ENCODE measurements around the gene MACC1.
"Not testable (repeated sequence)": the region's sequence is repeated elsewhere in the genome, so short reads cannot be mapped to it uniquely, and the experiment has no call there.

MACC1 gene

GRCh38 chr7:20206104-20206896 lies 10.9 kb downstream of the MACC1 start:
- DNase-seq = no peak

- no peak for DNase-seq
Measured at GRCh38 chr7:20203316-20203715, 13.9 kb downstream of the MACC1 start.

GRCh38 chr7:20201380-20201779 lies 15.8 kb downstream of the MACC1 start:
- DNase-seq = no peak

- no peak for DNase-seq
Measured at GRCh38 chr7:20200971-20201370, 16.2 kb downstream of the MACC1 start.

GRCh38 chr7:20200361-20200760 lies 16.8 kb downstream of the MACC1 start:
- no peak for DNase-seq

- no peak for DNase-seq
Measured at GRCh38 chr7:20199015-20199737, 18.0 kb downstream of the MACC1 start.

- no peak for DNase-seq
Measured at GRCh38 chr7:20198260-20198659, 18.9 kb downstream of the MACC1 start.

GRCh38 chr7:20197837-20198236 lies 19.3 kb downstream of the MACC1 start:
- no peak for DNase-seq

GRCh38 chr7:20197125-20197748 lies 19.9 kb downstream of the MACC1 start:
- no peak for DNase-seq

- no peak for DNase-seq
Measured at GRCh38 chr7:20194343-20194995, 22.7 kb downstream of the MACC1 start.

- DNase-seq = no peak
Measured at GRCh38 chr7:20193873-20194272, 23.3 kb downstream of the MACC1 start.

- DNase-seq = no peak
Measured at GRCh38 chr7:20193242-20193777, 23.9 kb downstream of the MACC1 start.

- no peak for DNase-seq
Measured at GRCh38 chr7:20191391-20191869, 25.8 kb downstream of the MACC1 start.

GRCh38 chr7:20190560-20191390 lies 26.4 kb downstream of the MACC1 start:
- no peak for DNase-seq

GRCh38 chr7:20189852-20190251 lies 27.3 kb downstream of the MACC1 start:
- DNase-seq = no peak

GRCh38 chr7:20188567-20188966 lies 28.6 kb downstream of the MACC1 start:
- no peak for DNase-seq

- not testable (repeated sequence) for DNase-seq
Measured at GRCh38 chr7:20187850-20188249, 29.3 kb downstream of the MACC1 start.

GRCh38 chr7:20185988-20186387 lies 31.2 kb downstream of the MACC1 start:
- no peak for DNase-seq

- no peak for DNase-seq
Measured at GRCh38 chr7:20183086-20183485, 34.1 kb downstream of the MACC1 start.

- no peak for DNase-seq
Measured at GRCh38 chr7:20176578-20177242, 40.5 kb downstream of the MACC1 start.

- DNase-seq = no peak
Measured at GRCh38 chr7:20173828-20174227, 43.4 kb downstream of the MACC1 start.
